GM23248 (cell line): Measurements from ENCODE around the gene RNF34. TPM values are rescaled to one million over a fixed set of nuclear protein-coding genes. Genes with fewer than 3 reads are reported as not detected.

ENCODE experiments used
- DNase-seq: peaks from one replicate; pipeline ENCODE4 v3.0.0-alpha.2; 2015
- H2AFZ ChIP-seq: fragments of 200-600 bp; sonication (generic); 2 replicates; pipeline ENCODE4 v1.6.1; 2016; ENCODE audit warnings: antibody characterized with exemption
- H3F3A ChIP-seq: fragments of 200-600 bp; sonication (generic); 2 replicates; pipeline ENCODE4 v1.6.1; 2016; ENCODE audit warnings: mild to moderate bottlenecking, antibody characterized with exemption, mixed run types; ENCODE audit not compliant: insufficient read depth
- H3K27ac ChIP-seq: fragments of 200-600 bp; sonication (generic); 2 replicates; pipeline ENCODE4 v1.5.1; 2016; ENCODE audit warnings: mild to moderate bottlenecking
- H3K27me3 ChIP-seq: fragments of 200-600 bp; sonication (generic); replicated peaks from 2 replicates; pipeline ENCODE4 v1.6.1; 2016; ENCODE audit warnings: mild to moderate bottlenecking; ENCODE audit not compliant: insufficient read depth
- H3K36me3 ChIP-seq: fragments of 200-600 bp; sonication (generic); 2 replicates; pipeline ENCODE4 v1.6.1; 2016; ENCODE audit warnings: low read depth, mild to moderate bottlenecking
- H3K4me1 ChIP-seq: fragments of 200-600 bp; sonication (generic); 2 replicates; pipeline ENCODE4 v1.6.1; 2016; ENCODE audit warnings: mild to moderate bottlenecking; ENCODE audit not compliant: insufficient read depth
- H3K4me2 ChIP-seq: fragments of 200-600 bp; sonication (generic); one replicate; pipeline ENCODE4 v1.6.1; 2016; ENCODE audit warnings: mild to moderate bottlenecking; ENCODE audit not compliant: unreplicated experiment
- H3K4me3 ChIP-seq: fragments of 200-600 bp; sonication (generic); 2 replicates; pipeline ENCODE4 v1.5.1; 2016; ENCODE audit warnings: mild to moderate bottlenecking
- H3K79me2 ChIP-seq: fragments of 200-600 bp; sonication (generic); 2 replicates; pipeline ENCODE4 v1.6.1; 2016; ENCODE audit warnings: mild to moderate bottlenecking; ENCODE audit not compliant: insufficient read depth
- H3K9ac ChIP-seq: fragments of 200-600 bp; sonication (generic); 2 replicates; pipeline ENCODE4 v1.6.1; 2016; ENCODE audit warnings: mild to moderate bottlenecking
- H3K9me2 ChIP-seq: fragments of 200-600 bp; sonication (generic); 2 replicates; pipeline ENCODE4 v1.6.1; 2016; ENCODE audit warnings: mixed run types, mild to moderate bottlenecking, moderate library complexity; ENCODE audit not compliant: insufficient read depth
- H3K9me3 ChIP-seq: fragments of 200-600 bp; sonication (generic); one replicate; pipeline ENCODE4 v1.6.1; 2017; ENCODE audit warnings: low read depth
- H4K20me1 ChIP-seq: fragments of 200-600 bp; sonication (generic); 2 replicates; pipeline ENCODE4 v1.6.0; 2016; ENCODE audit not compliant: insufficient read depth
- EZH2 ChIP-seq: fragments of 200-600 bp; sonication (generic); IDR thresholded peaks from 2 replicates; pipeline ENCODE4 v1.6.1; 2018; ENCODE audit warnings: antibody characterized with exemption, mild to moderate bottlenecking; ENCODE audit not compliant: insufficient read depth, poor library complexity, severe bottlenecking
- EZH2phosphoT487 ChIP-seq: fragments of 200-600 bp; sonication (generic); IDR thresholded peaks from 2 replicates; pipeline ENCODE4 v1.6.1; 2018; ENCODE audit warnings: antibody characterized with exemption, moderate library complexity, mild to moderate bottlenecking, low read depth; ENCODE audit not compliant: insufficient read depth
- WGBS, 2 experiments: methylation state at CpG; one replicate each; pipeline ENCODE4 v1.1.6; 2015 to 2017; ENCODE audit warnings: low lambda C conversion rate in 2 of 2, low coverage in 1 of 2; ENCODE audit errors: missing lambda C conversion rate in 2 of 2; 5-methylcytosine and 5-hydroxymethylcytosine counted together
- in situ Hi-C: fragments of 300-500 bp; cut with MboI; formaldehyde crosslinking; loops from 2 replicates; pipeline ENCODE4 v1.15.0; 2020
- microRNA-seq: library from miRNA; unstranded; fragments of <30 nt; microRNA quantifications from one replicate; pipeline ENCODE4, GENCODE V29; 2016; ENCODE audit warnings: borderline number of aligned reads
- polyA plus RNA-seq: library from polyadenylated mRNA; unstranded; fragments of >200 nt; fragmentation: Nextera tagmentation; extraction: Ambion mirVana; gene quantifications from 2 replicates; pipeline ENCODE4 v1.2.1, GENCODE V29; 2016
- total RNA-seq: library from RNA; depleted of rRNA; stranded (reverse); fragments of >200 nt; shearing (Covaris generic); gene quantifications from 2 replicates; pipeline ENCODE4 v1.2.3, GENCODE V29; 2014; rRNA removed

The RNF34 gene
- total and polyA plus RNA-seq, 2 experiments from 2014 or later = 42.8 to 48.2 TPM

- H3K36me3 ChIP-seq = no peaks in the 10 kb centered on the region
- no peak overlapping the region for H2AFZ ChIP-seq
- H3K9me2 ChIP-seq = no peaks in the 10 kb centered on the region
- 68 to 76% methylated on average over 2 of the region's 2 CpGs for WGBS, 2 experiments
- no peak for TF ChIP-seq EZH2
- in situ Hi-C loops = no loop called here
- peaks cover 5% of the 10 kb centered on the region for H3K79me2 ChIP-seq
- H3F3A ChIP-seq = peaks cover 7% of the 10 kb centered on the region
- no peak overlapping the region for H3K4me3 ChIP-seq
- H3K9me3 ChIP-seq = no peaks in the 10 kb centered on the region
- no peak overlapping the region for H3K4me2 ChIP-seq
- no peak overlapping the region for H3K27ac ChIP-seq
- H4K20me1 ChIP-seq = no peaks in the 10 kb centered on the region
- peaks cover 5% of the 10 kb centered on the region for H3K4me1 ChIP-seq
- no peaks in the 10 kb centered on the region for H3K27me3 ChIP-seq
- H3K9ac ChIP-seq = no peak overlapping the region
- no peak for DNase-seq
These were observed 70.8 kb downstream of the RNF34 start for GRCh38 chr12:121470751-121471150.

DNA sequence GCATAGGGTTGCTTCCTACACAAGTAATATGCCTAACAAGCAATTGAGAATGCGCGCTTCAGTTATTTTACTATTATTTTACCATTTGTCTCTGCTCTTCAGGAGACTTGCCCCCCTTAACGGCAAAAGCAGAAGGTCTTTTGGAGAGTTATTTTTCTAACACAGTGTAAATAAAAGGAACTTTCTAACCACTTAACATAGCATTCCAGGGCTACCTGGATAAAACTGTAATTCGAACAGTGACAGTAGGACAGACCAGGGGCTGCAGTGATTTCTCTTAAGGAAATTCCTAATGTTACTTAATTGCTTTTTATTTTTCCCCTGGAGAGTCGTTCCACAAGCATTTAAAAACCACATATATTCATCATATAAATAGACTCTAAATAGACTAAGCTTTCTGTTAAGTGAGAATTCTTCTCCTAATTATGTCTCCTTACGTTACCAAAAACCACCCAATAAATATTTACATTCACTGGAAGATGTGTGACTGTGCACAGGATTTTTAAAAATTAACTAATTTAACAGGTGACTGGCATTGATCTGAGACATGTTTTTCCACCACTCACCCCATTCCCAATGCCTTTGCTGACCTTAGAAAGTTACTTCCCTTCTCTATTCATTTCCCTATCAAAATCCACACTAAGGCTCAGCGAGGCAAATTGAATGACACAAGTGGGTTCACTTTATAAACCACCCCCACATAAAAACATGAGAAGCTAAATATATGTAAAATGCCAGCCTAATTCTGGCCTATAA, 72.4 kb downstream of the RNF34 start:
- H3K9me3 ChIP-seq = no peaks in the 10 kb centered on the region
- H2AFZ ChIP-seq = no peak overlapping the region
- H3K9ac ChIP-seq = no peak overlapping the region
- peaks cover 7% of the 10 kb centered on the region for H3F3A ChIP-seq
- no peaks in the 10 kb centered on the region for H3K36me3 ChIP-seq
- no peaks in the 10 kb centered on the region for H4K20me1 ChIP-seq
- H3K4me1 ChIP-seq = no peaks in the 10 kb centered on the region
- no peak overlapping the region for H3K27ac ChIP-seq
- no peaks in the 10 kb centered on the region for H3K27me3 ChIP-seq
- H3K4me2 ChIP-seq = no peak overlapping the region
- 92 to 96% methylated on average over 7 of the region's 7 CpGs for WGBS, 2 experiments
- no peak overlapping the region for H3K4me3 ChIP-seq
- in situ Hi-C loops = no loop called here
- no peak for TF ChIP-seq EZH2
- no peak for TF ChIP-seq EZH2phosphoT487
- H3K9me2 ChIP-seq = no peaks in the 10 kb centered on the region
- no peak for DNase-seq
- H3K79me2 ChIP-seq = no peaks in the 10 kb centered on the region

Small RNAs within 50 kb of the gene (microRNA-seq; reads per million reads assigned to microRNA genes)
- gene MIR7107 = not detected

Other genes starting within 250 kb of the RNF34 start
- 27.9 and 52.0 TPM in 2 replicates for gene P2RX4, start 190.0 kb upstream of the RNF34 start, total RNA-seq
- gene P2RX4, start 190.0 kb upstream of the RNF34 start, polyA plus RNA-seq = 18.5 TPM in 2 replicates
- 15.9 and 20.1 TPM in 2 replicates for gene CAMKK2, start 103.4 kb upstream of the RNF34 start, total RNA-seq
- gene CAMKK2, start 103.4 kb upstream of the RNF34 start, polyA plus RNA-seq = 29.8 TPM in 2 replicates
- 144 and 162 TPM in 2 replicates for gene ANAPC5, start 47.7 kb upstream of the RNF34 start, total RNA-seq
- gene ANAPC5, start 47.7 kb upstream of the RNF34 start, polyA plus RNA-seq = 128 TPM in 2 replicates
- 20.1 and 26.3 TPM in 2 replicates for gene KDM2B, start 180.9 kb downstream of the RNF34 start, total RNA-seq
- gene KDM2B, start 180.9 kb downstream of the RNF34 start, polyA plus RNA-seq = 8.2 and 10.6 TPM in 2 replicates
- gene ORAI1, start 226.4 kb downstream of the RNF34 start, total RNA-seq = 4.9 and 7.6 TPM in 2 replicates
- gene ORAI1, start 226.4 kb downstream of the RNF34 start, polyA plus RNA-seq = 14.2 and 16.1 TPM in 2 replicates